Measurements from ENCODE around the gene PPP1R8. TPM values are rescaled to one million over a fixed set of nuclear protein-coding genes. Genes with fewer than 3 reads are reported as not detected.

Gene PPP1R8
- total and polyA plus RNA-seq, 9 of the 15 experiments (the other 6 are each of a cell fraction or from before 2014, with no cell fraction given) = 16.2 to 107 (median 75.3) TPM

GRCh38 chr1:27830621-27831440 lies at the start of gene PPP1R8 (continued):
- TF ChIP-seq SMAD1 (IDR thresholded peaks at IDR 0.05; ENCODE audit: low read depth, low read length, partially characterized antibody) = peak; percentile 18
- no peak for TF ChIP-seq ARHGAP35 (IDR thresholded peaks at IDR 0.05; ENCODE audit: partially characterized antibody)
- no peak for TF ChIP-seq TFE3 (CRISPR knock-in tag; IDR thresholded peaks at IDR 0.05)
- TF ChIP-seq RNF219 (CRISPR knock-in tag; IDR thresholded peaks at IDR 0.05) = no peak
- peak; percentile 86 for TF ChIP-seq THAP12 (CRISPR knock-in tag; IDR thresholded peaks at IDR 0.05)
- TF ChIP-seq PTBP1 (IDR thresholded peaks at IDR 0.05; ENCODE audit: low read depth, low read length) = no peak
- no peak for TF ChIP-seq ZBTB49 (CRISPR knock-in tag; IDR thresholded peaks at IDR 0.05; ENCODE audit: borderline replicate concordance)
- no peak for TF ChIP-seq NR0B1 (IDR thresholded peaks at IDR 0.05; ENCODE audit: partially characterized antibody)
- TF ChIP-seq GABPA (tag; conservative IDR thresholded peaks at IDR 0.05; ENCODE audit: low read depth) = peak; percentile 34
- TF ChIP-seq BRF2 (IDR thresholded peaks at IDR 0.05; ENCODE audit: borderline replicate concordance, insufficient read depth, insufficient read length) = no peak
- no peak for TF ChIP-seq MYBL2 (IDR thresholded peaks at IDR 0.05; ENCODE audit: low read depth)
- no peak for TF ChIP-seq MYBL2 (CRISPR knock-in tag; IDR thresholded peaks at IDR 0.05; ENCODE audit: borderline replicate concordance)
- TF ChIP-seq NONO (IDR thresholded peaks at IDR 0.05; ENCODE audit: low read depth in 2 of 2, low read length in 1 of 2) = 0 out of 4 replicates have a peak, but pooled peaks of 1 of the 2 experiments have one; percentile 29
- TF ChIP-seq FOS (IDR thresholded peaks at IDR 0.05; ENCODE audit: extremely low read depth, insufficient read length) = no peak

All from K562 (cell line).